Muscle of leg (tissue), 11 donors: ENCODE results near the gene TRNP1. TPM values are rescaled to one million over a fixed set of nuclear protein-coding genes. Genes with fewer than 3 reads are reported as not detected.

Source experiments
- DNase-seq: peaks from one replicate; pipeline ENCODE4 v3.0.0; 2013
- H3K27ac ChIP-seq: one replicate; pipeline ENCODE4 v1.5.1; 2013; ENCODE audit warnings: mild to moderate bottlenecking, low read length, control low read depth
- H3K27me3 ChIP-seq: one replicate; pipeline ENCODE4 v1.6.1; 2013; ENCODE audit warnings: low read length; ENCODE audit not compliant: control insufficient read depth, insufficient read depth
- H3K36me3 ChIP-seq: one replicate; pipeline ENCODE4 v1.6.1; 2013; ENCODE audit warnings: low read length; ENCODE audit not compliant: control insufficient read depth, insufficient read depth
- H3K4me1 ChIP-seq: one replicate; pipeline ENCODE4 v1.6.1; 2013; ENCODE audit warnings: low read length; ENCODE audit not compliant: control insufficient read depth, insufficient read depth
- H3K4me3 ChIP-seq: one replicate; pipeline ENCODE4 v1.5.1; 2013; ENCODE audit warnings: low read length, control low read depth
- H3K9me3 ChIP-seq: replicated peaks from 2 replicates; pipeline ENCODE4 v1.6.1; 2013; ENCODE audit warnings: low read depth, low read length; ENCODE audit not compliant: control insufficient read depth
- WGBS: methylation state at CpG from one replicate; pipeline ENCODE4 v1.1.5; 2013; ENCODE audit warnings: missing lambda C conversion rate; ENCODE audit not compliant: insufficient coverage; 5-methylcytosine and 5-hydroxymethylcytosine counted together
- polyA plus RNA-seq, 8 donors: library from polyadenylated mRNA; unstranded; fragments of 120-200 nt; gene quantifications; one replicate each; pipeline versions ENCODE4 v1.2.1 to v1.2.3, GENCODE V29; 2013; ENCODE audit warnings: inconsistent platforms in 1 of 8, low replicate concordance in 1 of 8; ENCODE audit not compliant: insufficient read length in 8 of 8, insufficient read depth in 1 of 8
- total RNA-seq: library from RNA; stranded (reverse); fragments of 120-200 nt; gene quantifications from one replicate; pipeline ENCODE4 v1.2.4, GENCODE V29; 2013

TRNP1 gene
- total and polyA plus RNA-seq, 9 donors = 1.3 to 3.2 (median 2.0) TPM

- Histone ChIP-seq H3K4me1 (peaks cover 31% of the 10 kb centered on the region), H3K9me3 (no peaks in the 10 kb centered on the region), H3K27ac (no peak overlapping the region), H3K27me3 (peaks cover 19% of the 10 kb centered on the region), H3K36me3 (no peaks in the 10 kb centered on the region), H3K4me3 (no peak overlapping the region)
- whole genome bisulfite sequencing = 47% methylated on average over 8 of the region's 9 CpGs
- no peak for DNase-seq
These were observed 14.6 kb downstream of the TRNP1 start for GRCh38 chr1:27007909-27008582.

GRCh38 chr1:27009601-27010197, 16.2 kb downstream of the TRNP1 start:
- Histone ChIP-seq H3K4me3 (no peak overlapping the region), H3K27ac (no peak overlapping the region)

GRCh38 chr1:27010226-27010994, 16.9 kb downstream of the TRNP1 start:
- Histone ChIP-seq H3K27me3 (peaks cover 20% of the 10 kb centered on the region), H3K36me3 (no peaks in the 10 kb centered on the region), H3K9me3 (no peaks in the 10 kb centered on the region), H3K27ac (no peak overlapping the region), H3K4me1 (peaks cover 18% of the 10 kb centered on the region), H3K4me3 (no peak overlapping the region)
- DNase-seq = no peak
- 70% methylated on average over 2 of the region's 5 CpGs for WGBS

More at GRCh38 chr1:27009601-27010197, 16.2 kb downstream of the TRNP1 start:
- DNase-seq = no peak
- Histone ChIP-seq H3K36me3 (no peaks in the 10 kb centered on the region), H3K27me3 (peaks cover 20% of the 10 kb centered on the region), H3K4me1 (peaks cover 24% of the 10 kb centered on the region), H3K9me3 (no peaks in the 10 kb centered on the region)
- 60% methylated on average over 6 of the region's 6 CpGs for WGBS

- H3K4me1 ChIP-seq = peaks cover 14% of the 10 kb centered on the region
- 7% methylated on average over 2 of the region's 15 CpGs for WGBS
- H3K9me3 ChIP-seq = no peaks in the 10 kb centered on the region
- H3K27me3 ChIP-seq = peaks cover 23% of the 10 kb centered on the region
- no peak for DNase-seq
- no peak overlapping the region for H3K4me3 ChIP-seq
- H3K36me3 ChIP-seq = no peaks in the 10 kb centered on the region
- H3K27ac ChIP-seq = no peak overlapping the region
These were observed 17.7 kb downstream of the TRNP1 start for GRCh38 chr1:27011058-27011764.

GRCh38 chr1:27011976-27012563, 18.6 kb downstream of the TRNP1 start:
- H3K27ac ChIP-seq = no peak overlapping the region
- WGBS = 7% methylated on average over 19 of the region's 24 CpGs

GRCh38 chr1:27015260-27015659, 21.8 kb downstream of the TRNP1 start:
- peaks cover 23% of the 10 kb centered on the region for H3K27me3 ChIP-seq
- H3K4me1 ChIP-seq = peaks cover 14% of the 10 kb centered on the region
- H3K4me3 ChIP-seq = no peak overlapping the region
- no peaks in the 10 kb centered on the region for H3K9me3 ChIP-seq
- WGBS = 100% methylated on average over 1 of the region's 3 CpGs
- H3K27ac ChIP-seq = no peak overlapping the region
- H3K36me3 ChIP-seq = no peaks in the 10 kb centered on the region
- DNase-seq = no peak

More at GRCh38 chr1:27011976-27012563, 18.6 kb downstream of the TRNP1 start:
- H3K36me3 ChIP-seq = no peaks in the 10 kb centered on the region
- no peaks in the 10 kb centered on the region for H3K9me3 ChIP-seq
- H3K4me1 ChIP-seq = peaks cover 14% of the 10 kb centered on the region
- H3K27me3 ChIP-seq = peaks cover 23% of the 10 kb centered on the region
- no peak overlapping the region for H3K4me3 ChIP-seq
- DNase-seq = no peak

- H3K36me3 ChIP-seq = no peaks in the 10 kb centered on the region
- H3K27ac ChIP-seq = no peak overlapping the region
- H3K4me3 ChIP-seq = no peak overlapping the region
- H3K4me1 ChIP-seq = peaks cover 10% of the 10 kb centered on the region
- no CpG with 5 or more reads among the region's 1 CpG for WGBS
- no peak for DNase-seq
- H3K27me3 ChIP-seq = peaks cover 18% of the 10 kb centered on the region
- no peaks in the 10 kb centered on the region for H3K9me3 ChIP-seq
These were observed 22.9 kb downstream of the TRNP1 start for GRCh38 chr1:27016376-27016775.

- DNase-seq = no peak
- Histone ChIP-seq H3K4me1 (peaks cover 9% of the 10 kb centered on the region), H3K36me3 (no peaks in the 10 kb centered on the region), H3K27ac (no peak overlapping the region), H3K9me3 (no peaks in the 10 kb centered on the region), H3K27me3 (peaks cover 11% of the 10 kb centered on the region), H3K4me3 (no peak overlapping the region)
- 63% methylated on average over 2 of the region's 4 CpGs for WGBS
These were observed 23.7 kb downstream of the TRNP1 start for GRCh38 chr1:27017207-27017606.

GRCh38 chr1:27018316-27018715, 24.8 kb downstream of the TRNP1 start:
- DNase-seq = no peak
- H3K27me3 ChIP-seq = peaks cover 5% of the 10 kb centered on the region
- H3K9me3 ChIP-seq = no peaks in the 10 kb centered on the region
- WGBS = 82% methylated on average over 2 of the region's 3 CpGs
- no peaks in the 10 kb centered on the region for H3K4me1 ChIP-seq
- H3K27ac ChIP-seq = no peak overlapping the region
- H3K4me3 ChIP-seq = no peak overlapping the region
- H3K36me3 ChIP-seq = no peaks in the 10 kb centered on the region
